GM23338 (cell line): Measurements from ENCODE around the gene ST3GAL2. TPM values are rescaled to one million over a fixed set of nuclear protein-coding genes. Genes with fewer than 3 reads are reported as not detected.

Experiments
- ATAC-seq: fragments of 200-7000 bp; cut with Tn5 transposase; 3 replicates; pipeline ENCODE4 v1.9.1; 2020
- DNase-seq: peaks from one replicate; pipeline ENCODE4 v3.0.0-alpha.2; 2015; ENCODE audit warnings: low spot score
- H2AFZ ChIP-seq: fragments of 200-600 bp; sonication (generic); 2 replicates; pipeline ENCODE4 v1.8.0; 2016; ENCODE audit warnings: antibody characterized with exemption, mild to moderate bottlenecking, moderate library complexity
- H3F3A ChIP-seq: fragments of 200-600 bp; sonication (generic); replicated peaks from 2 replicates; pipeline ENCODE4 v1.8.0; 2017; ENCODE audit warnings: antibody characterized with exemption, mixed run types, low read depth
- H3K27ac ChIP-seq: fragments of 200-600 bp; sonication (generic); 2 replicates; pipeline ENCODE4 v1.6.1; 2016; ENCODE audit warnings: low read depth
- H3K27me3 ChIP-seq: fragments of 200-600 bp; sonication (generic); 2 replicates; pipeline ENCODE4 v1.8.0; 2016; ENCODE audit warnings: mild to moderate bottlenecking, mixed run types, moderate library complexity; ENCODE audit not compliant: insufficient read depth
- H3K36me3 ChIP-seq: fragments of 200-600 bp; sonication (generic); 2 replicates; pipeline ENCODE4 v1.8.0; 2016; ENCODE audit warnings: mild to moderate bottlenecking; ENCODE audit not compliant: insufficient read depth
- H3K4me1 ChIP-seq: fragments of 200-600 bp; sonication (generic); 2 replicates; pipeline ENCODE4 v1.8.0; 2016; ENCODE audit warnings: mild to moderate bottlenecking, moderate library complexity; ENCODE audit not compliant: insufficient read depth
- H3K4me2 ChIP-seq: fragments of 200-600 bp; sonication (generic); 2 replicates; pipeline ENCODE4 v1.7.1; 2017; ENCODE audit warnings: mixed run types
- H3K4me3 ChIP-seq: fragments of 200-600 bp; sonication (generic); 2 replicates; pipeline ENCODE4 v1.6.1; 2016; ENCODE audit warnings: mixed run types
- H3K79me2 ChIP-seq: fragments of 200-600 bp; sonication (generic); replicated peaks from 2 replicates; pipeline ENCODE4 v1.8.0; 2017; ENCODE audit warnings: mild to moderate bottlenecking; ENCODE audit not compliant: insufficient read depth
- H3K9me2 ChIP-seq: fragments of 200-600 bp; sonication (generic); 2 replicates; pipeline ENCODE4 v1.8.0; 2017; ENCODE audit not compliant: insufficient read depth
- H4K20me1 ChIP-seq: fragments of 200-600 bp; sonication (generic); replicated peaks from 2 replicates; pipeline ENCODE4 v1.8.0; 2017; ENCODE audit warnings: mild to moderate bottlenecking; ENCODE audit not compliant: insufficient read depth
- H3K27ac Mint-ChIP-seq: 2 replicates; pipeline ENCODE4 v1.8.0; 2020; ENCODE audit warnings: inconsistent platforms, mild to moderate bottlenecking, moderate library complexity, mixed read lengths
- H3K27me3 Mint-ChIP-seq: 3 replicates; pipeline ENCODE4 v1.8.0; 2022; ENCODE audit warnings: low read depth, mild to moderate bottlenecking, moderate library complexity, mixed read lengths, inconsistent platforms; ENCODE audit not compliant: insufficient read depth, poor library complexity
- H3K36me3 Mint-ChIP-seq: 3 replicates; pipeline ENCODE4 v1.8.0; 2021; ENCODE audit warnings: low read depth, mild to moderate bottlenecking, inconsistent platforms, moderate library complexity, mixed read lengths
- H3K4me1 Mint-ChIP-seq: 3 replicates; pipeline ENCODE4 v1.8.0; 2020; ENCODE audit warnings: mild to moderate bottlenecking, inconsistent platforms, mixed read lengths
- H3K4me3 Mint-ChIP-seq: 3 replicates; pipeline ENCODE4 v1.8.0; 2021; ENCODE audit warnings: moderate library complexity, mild to moderate bottlenecking, inconsistent platforms, mixed read lengths
- H3K9me3 Mint-ChIP-seq: 3 replicates; pipeline ENCODE4 v1.8.0; 2020; ENCODE audit warnings: moderate library complexity, mild to moderate bottlenecking, inconsistent platforms, mixed read lengths
- CREB1 ChIP-seq: fragments of 250-450 bp; sonication (Bioruptor Pico); IDR thresholded peaks from 2 replicates; pipeline ENCODE4 v1.5.0; 2020; ENCODE audit warnings: low read depth, mild to moderate bottlenecking, moderate library complexity
- EZH2 ChIP-seq: fragments of 200-600 bp; sonication (generic); IDR thresholded peaks from one replicate; pipeline ENCODE4 v1.8.0; 2017; ENCODE audit warnings: antibody characterized with exemption, mild to moderate bottlenecking, low read depth; ENCODE audit not compliant: unreplicated experiment
- EZH2phosphoT487 ChIP-seq: fragments of 200-600 bp; sonication (generic); IDR thresholded peaks from one replicate; pipeline ENCODE4 v1.8.1; 2018; ENCODE audit warnings: antibody characterized with exemption; ENCODE audit not compliant: unreplicated experiment
- JUNB ChIP-seq: IDR thresholded peaks from one replicate; pipeline ENCODE4 v1.6.1; 2016; ENCODE audit warnings: antibody characterized with exemption; ENCODE audit not compliant: unreplicated experiment
- NANOG ChIP-seq: IDR thresholded peaks from 2 replicates; pipeline ENCODE4 v1.6.1; 2016; ENCODE audit warnings: antibody characterized with exemption, borderline replicate concordance
- POLR2AphosphoS5 ChIP-seq: IDR thresholded peaks from 2 replicates; pipeline ENCODE4 v1.6.1; 2016; ENCODE audit warnings: antibody characterized with exemption, low read depth
- STAT1 ChIP-seq: IDR thresholded peaks from one replicate; pipeline ENCODE4 v1.6.1; 2016; ENCODE audit warnings: antibody characterized with exemption; ENCODE audit not compliant: unreplicated experiment
- ZNF114 ChIP-seq: fragments of 250-450 bp; sonication (Bioruptor Pico); IDR thresholded peaks from 2 replicates; pipeline ENCODE4 v1.5.0; 2020; ENCODE audit warnings: mild to moderate bottlenecking, moderate library complexity
- ZNF331 ChIP-seq: fragments of 250-450 bp; sonication (Bioruptor Pico); IDR thresholded peaks from 2 replicates; pipeline ENCODE4 v1.5.0; 2020; ENCODE audit warnings: low read depth, mild to moderate bottlenecking, moderate library complexity
- polyA plus RNA-seq: library from polyadenylated mRNA; unstranded; fragments of >200 nt; fragmentation: Nextera tagmentation; extraction: Ambion mirVana; gene quantifications from 2 replicates; pipeline ENCODE4 v1.2.1, GENCODE V29; 2016
- total RNA-seq: library from RNA; depleted of rRNA; stranded (reverse); fragments of >200 nt; shearing (Covaris generic); gene quantifications from 2 replicates; pipeline ENCODE4 v1.2.3, GENCODE V29; 2014
- TF ChIP-seq, protein P1 (sequence below), 2 experiments: fragments of 200-600 bp in 1 of 2; sonication (generic) in 1 of 2; conservative IDR thresholded peaks; 2 replicates each; pipeline versions ENCODE4 v1.5.1 to v1.6.1; 2016 to 2017; ENCODE audit warnings: antibody characterized with exemption in 2 of 2, low read depth in 2 of 2, mild to moderate bottlenecking in 2 of 2, moderate library complexity in 1 of 2
- TF ChIP-seq, protein P2 (sequence below): fragments of 250-450 bp; sonication (Bioruptor Pico); IDR thresholded peaks from 2 replicates; pipeline ENCODE4 v1.5.0; 2020; ENCODE audit warnings: mild to moderate bottlenecking, moderate library complexity
- TF ChIP-seq, protein P3 (sequence below): IDR thresholded peaks from 2 replicates; pipeline ENCODE4 v1.6.1; 2016; ENCODE audit warnings: antibody characterized with exemption
- TF ChIP-seq, protein P4 (sequence below): IDR thresholded peaks from one replicate; pipeline ENCODE4 v1.6.1; 2018; ENCODE audit warnings: antibody characterized with exemption; ENCODE audit not compliant: unreplicated experiment

Gene ST3GAL2
- total and polyA plus RNA-seq, 2 experiments from 2014 or later = 12.3 to 39.8 TPM

DNA sequence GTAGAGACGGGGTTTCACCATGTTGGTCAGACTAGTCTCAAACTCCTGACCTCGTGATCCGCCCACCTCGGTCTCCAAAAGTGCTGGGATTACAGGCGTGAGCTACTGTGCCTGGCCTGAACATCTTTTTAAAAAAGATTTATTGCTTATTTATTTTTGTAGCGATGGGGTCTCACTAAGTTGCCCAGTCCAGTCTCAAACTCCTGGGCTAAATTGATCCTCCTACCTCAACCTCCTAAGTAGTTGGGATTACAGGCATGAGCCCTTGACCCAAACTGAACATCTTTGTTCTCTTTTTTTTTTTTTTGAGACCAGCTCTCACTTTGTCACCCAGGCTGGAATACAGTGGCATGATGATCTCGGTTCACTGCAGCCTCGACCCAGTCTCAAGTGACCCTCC is 64.7 kb downstream of the ST3GAL2 start:
- no peak overlapping the region for H3K27ac Mint-ChIP-seq

More for the DNA sequence above, 64.7 kb downstream of the ST3GAL2 start:
- Histone ChIP-seq H3K27ac (no peak overlapping the region), H4K20me1 (peaks cover 9% of the 10 kb centered on the region), H3K9me2 (no peaks in the 10 kb centered on the region), H3K79me2 (peaks cover 1% of the 10 kb centered on the region), H3K36me3 (peaks cover 22% of the 10 kb centered on the region), H3K4me2 (no peak overlapping the region), H3K27me3 (no peaks in the 10 kb centered on the region), H3K4me1 (peaks cover 6% of the 10 kb centered on the region; the same call in 1 of the 2 replicates), H2AFZ (no peak overlapping the region), H3F3A (peaks cover 29% of the 10 kb centered on the region; the same call in 1 of the 2 replicates), H3K4me3 (no peak overlapping the region)
- H3K4me3 Mint-ChIP-seq = no peak overlapping the region
- ATAC-seq (no peak), DNase-seq (no peak)
- peaks cover 71% of the 10 kb centered on the region for H3K36me3 Mint-ChIP-seq
- H3K4me1 Mint-ChIP-seq = 0 out of 3 replicates have a peak, but pooled peaks cover 1% of the 10 kb centered on the region
- TF ChIP-seq STAT1 (no peak), NANOG (no peak), EZH2 (no peak), ZNF114 (no peak), CREB1 (CRISPR knock-in tag) (no peak), ZNF331 (CRISPR knock-in tag) (no peak), EZH2phosphoT487 (no peak), POLR2AphosphoS5 (no peak), JUNB (no peak)
- TF ChIP-seq, protein P1, sequence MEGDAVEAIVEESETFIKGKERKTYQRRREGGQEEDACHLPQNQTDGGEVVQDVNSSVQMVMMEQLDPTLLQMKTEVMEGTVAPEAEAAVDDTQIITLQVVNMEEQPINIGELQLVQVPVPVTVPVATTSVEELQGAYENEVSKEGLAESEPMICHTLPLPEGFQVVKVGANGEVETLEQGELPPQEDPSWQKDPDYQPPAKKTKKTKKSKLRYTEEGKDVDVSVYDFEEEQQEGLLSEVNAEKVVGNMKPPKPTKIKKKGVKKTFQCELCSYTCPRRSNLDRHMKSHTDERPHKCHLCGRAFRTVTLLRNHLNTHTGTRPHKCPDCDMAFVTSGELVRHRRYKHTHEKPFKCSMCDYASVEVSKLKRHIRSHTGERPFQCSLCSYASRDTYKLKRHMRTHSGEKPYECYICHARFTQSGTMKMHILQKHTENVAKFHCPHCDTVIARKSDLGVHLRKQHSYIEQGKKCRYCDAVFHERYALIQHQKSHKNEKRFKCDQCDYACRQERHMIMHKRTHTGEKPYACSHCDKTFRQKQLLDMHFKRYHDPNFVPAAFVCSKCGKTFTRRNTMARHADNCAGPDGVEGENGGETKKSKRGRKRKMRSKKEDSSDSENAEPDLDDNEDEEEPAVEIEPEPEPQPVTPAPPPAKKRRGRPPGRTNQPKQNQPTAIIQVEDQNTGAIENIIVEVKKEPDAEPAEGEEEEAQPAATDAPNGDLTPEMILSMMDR (conservative IDR thresholded peaks at IDR 0.05; ENCODE audit: low read depth in 2 of 2) = no peak
- TF ChIP-seq, protein P2, sequence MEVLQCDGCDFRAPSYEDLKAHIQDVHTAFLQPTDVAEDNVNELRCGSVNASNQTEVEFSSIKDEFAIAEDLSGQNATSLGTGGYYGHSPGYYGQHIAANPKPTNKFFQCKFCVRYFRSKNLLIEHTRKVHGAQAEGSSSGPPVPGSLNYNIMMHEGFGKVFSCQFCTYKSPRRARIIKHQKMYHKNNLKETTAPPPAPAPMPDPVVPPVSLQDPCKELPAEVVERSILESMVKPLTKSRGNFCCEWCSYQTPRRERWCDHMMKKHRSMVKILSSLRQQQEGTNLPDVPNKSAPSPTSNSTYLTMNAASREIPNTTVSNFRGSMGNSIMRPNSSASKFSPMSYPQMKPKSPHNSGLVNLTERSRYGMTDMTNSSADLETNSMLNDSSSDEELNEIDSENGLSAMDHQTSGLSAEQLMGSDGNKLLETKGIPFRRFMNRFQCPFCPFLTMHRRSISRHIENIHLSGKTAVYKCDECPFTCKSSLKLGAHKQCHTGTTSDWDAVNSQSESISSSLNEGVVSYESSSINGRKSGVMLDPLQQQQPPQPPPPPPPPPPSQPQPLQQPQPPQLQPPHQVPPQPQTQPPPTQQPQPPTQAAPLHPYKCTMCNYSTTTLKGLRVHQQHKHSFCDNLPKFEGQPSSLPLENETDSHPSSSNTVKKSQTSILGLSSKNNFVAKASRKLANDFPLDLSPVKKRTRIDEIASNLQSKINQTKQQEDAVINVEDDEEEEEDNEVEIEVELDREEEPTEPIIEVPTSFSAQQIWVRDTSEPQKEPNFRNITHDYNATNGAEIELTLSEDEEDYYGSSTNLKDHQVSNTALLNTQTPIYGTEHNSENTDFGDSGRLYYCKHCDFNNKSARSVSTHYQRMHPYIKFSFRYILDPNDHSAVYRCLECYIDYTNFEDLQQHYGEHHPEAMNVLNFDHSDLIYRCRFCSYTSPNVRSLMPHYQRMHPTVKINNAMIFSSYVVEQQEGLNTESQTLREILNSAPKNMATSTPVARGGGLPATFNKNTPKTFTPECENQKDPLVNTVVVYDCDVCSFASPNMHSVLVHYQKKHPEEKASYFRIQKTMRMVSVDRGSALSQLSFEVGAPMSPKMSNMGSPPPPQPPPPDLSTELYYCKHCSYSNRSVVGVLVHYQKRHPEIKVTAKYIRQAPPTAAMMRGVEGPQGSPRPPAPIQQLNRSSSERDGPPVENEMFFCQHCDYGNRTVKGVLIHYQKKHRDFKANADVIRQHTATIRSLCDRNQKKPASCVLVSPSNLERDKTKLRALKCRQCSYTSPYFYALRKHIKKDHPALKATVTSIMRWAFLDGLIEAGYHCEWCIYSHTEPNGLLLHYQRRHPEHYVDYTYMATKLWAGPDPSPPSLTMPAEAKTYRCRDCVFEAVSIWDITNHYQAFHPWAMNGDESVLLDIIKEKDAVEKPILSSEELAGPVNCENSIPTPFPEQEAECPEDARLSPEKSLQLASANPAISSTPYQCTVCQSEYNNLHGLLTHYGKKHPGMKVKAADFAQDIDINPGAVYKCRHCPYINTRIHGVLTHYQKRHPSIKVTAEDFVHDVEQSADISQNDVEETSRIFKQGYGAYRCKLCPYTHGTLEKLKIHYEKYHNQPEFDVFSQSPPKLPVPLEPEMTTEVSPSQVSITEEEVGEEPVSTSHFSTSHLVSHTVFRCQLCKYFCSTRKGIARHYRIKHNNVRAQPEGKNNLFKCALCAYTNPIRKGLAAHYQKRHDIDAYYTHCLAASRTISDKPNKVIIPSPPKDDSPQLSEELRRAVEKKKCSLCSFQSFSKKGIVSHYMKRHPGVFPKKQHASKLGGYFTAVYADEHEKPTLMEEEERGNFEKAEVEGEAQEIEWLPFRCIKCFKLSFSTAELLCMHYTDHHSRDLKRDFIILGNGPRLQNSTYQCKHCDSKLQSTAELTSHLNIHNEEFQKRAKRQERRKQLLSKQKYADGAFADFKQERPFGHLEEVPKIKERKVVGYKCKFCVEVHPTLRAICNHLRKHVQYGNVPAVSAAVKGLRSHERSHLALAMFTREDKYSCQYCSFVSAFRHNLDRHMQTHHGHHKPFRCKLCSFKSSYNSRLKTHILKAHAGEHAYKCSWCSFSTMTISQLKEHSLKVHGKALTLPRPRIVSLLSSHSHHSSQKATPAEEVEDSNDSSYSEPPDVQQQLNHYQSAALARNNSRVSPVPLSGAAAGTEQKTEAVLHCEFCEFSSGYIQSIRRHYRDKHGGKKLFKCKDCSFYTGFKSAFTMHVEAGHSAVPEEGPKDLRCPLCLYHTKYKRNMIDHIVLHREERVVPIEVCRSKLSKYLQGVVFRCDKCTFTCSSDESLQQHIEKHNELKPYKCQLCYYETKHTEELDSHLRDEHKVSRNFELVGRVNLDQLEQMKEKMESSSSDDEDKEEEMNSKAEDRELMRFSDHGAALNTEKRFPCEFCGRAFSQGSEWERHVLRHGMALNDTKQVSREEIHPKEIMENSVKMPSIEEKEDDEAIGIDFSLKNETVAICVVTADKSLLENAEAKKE = no peak
- TF ChIP-seq, protein P3, sequence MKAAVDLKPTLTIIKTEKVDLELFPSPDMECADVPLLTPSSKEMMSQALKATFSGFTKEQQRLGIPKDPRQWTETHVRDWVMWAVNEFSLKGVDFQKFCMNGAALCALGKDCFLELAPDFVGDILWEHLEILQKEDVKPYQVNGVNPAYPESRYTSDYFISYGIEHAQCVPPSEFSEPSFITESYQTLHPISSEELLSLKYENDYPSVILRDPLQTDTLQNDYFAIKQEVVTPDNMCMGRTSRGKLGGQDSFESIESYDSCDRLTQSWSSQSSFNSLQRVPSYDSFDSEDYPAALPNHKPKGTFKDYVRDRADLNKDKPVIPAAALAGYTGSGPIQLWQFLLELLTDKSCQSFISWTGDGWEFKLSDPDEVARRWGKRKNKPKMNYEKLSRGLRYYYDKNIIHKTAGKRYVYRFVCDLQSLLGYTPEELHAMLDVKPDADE = no peak
- TF ChIP-seq, protein P4, sequence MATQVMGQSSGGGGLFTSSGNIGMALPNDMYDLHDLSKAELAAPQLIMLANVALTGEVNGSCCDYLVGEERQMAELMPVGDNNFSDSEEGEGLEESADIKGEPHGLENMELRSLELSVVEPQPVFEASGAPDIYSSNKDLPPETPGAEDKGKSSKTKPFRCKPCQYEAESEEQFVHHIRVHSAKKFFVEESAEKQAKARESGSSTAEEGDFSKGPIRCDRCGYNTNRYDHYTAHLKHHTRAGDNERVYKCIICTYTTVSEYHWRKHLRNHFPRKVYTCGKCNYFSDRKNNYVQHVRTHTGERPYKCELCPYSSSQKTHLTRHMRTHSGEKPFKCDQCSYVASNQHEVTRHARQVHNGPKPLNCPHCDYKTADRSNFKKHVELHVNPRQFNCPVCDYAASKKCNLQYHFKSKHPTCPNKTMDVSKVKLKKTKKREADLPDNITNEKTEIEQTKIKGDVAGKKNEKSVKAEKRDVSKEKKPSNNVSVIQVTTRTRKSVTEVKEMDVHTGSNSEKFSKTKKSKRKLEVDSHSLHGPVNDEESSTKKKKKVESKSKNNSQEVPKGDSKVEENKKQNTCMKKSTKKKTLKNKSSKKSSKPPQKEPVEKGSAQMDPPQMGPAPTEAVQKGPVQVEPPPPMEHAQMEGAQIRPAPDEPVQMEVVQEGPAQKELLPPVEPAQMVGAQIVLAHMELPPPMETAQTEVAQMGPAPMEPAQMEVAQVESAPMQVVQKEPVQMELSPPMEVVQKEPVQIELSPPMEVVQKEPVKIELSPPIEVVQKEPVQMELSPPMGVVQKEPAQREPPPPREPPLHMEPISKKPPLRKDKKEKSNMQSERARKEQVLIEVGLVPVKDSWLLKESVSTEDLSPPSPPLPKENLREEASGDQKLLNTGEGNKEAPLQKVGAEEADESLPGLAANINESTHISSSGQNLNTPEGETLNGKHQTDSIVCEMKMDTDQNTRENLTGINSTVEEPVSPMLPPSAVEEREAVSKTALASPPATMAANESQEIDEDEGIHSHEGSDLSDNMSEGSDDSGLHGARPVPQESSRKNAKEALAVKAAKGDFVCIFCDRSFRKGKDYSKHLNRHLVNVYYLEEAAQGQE = no peak
- H3K9me3 Mint-ChIP-seq = no peaks in the 10 kb centered on the region
- peaks cover 22% of the 10 kb centered on the region for H3K27me3 Mint-ChIP-seq
